Right cardiac atrium (tissue), 5 donors: ENCODE results near the gene CYP20A1. TPM values are rescaled to one million over a fixed set of nuclear protein-coding genes. Genes with fewer than 3 reads are reported as not detected.
A peak's percentile ranks its signal among the peaks of the same experiment; 100 is the strongest.
"Not testable (repeated sequence)": the region's sequence is repeated elsewhere in the genome, so short reads cannot be mapped to it uniquely, and the experiment has no call there.

ENCODE experiments used
- ATAC-seq, 2 donors: fragments of 200-7000 bp; cut with Tn5 transposase; one replicate each; pipeline versions ENCODE4 v1.8.0 to v1.9.1; 2020; ENCODE audit warnings: moderate library complexity in 2 of 2, mild to moderate bottlenecking in 1 of 2
- DNase-seq, 3 donors: peaks; one replicate each; pipeline ENCODE4 v3.0.0-alpha.2; 2020
- H3K27ac ChIP-seq: one replicate; pipeline ENCODE4 v1.5.1; 2013; ENCODE audit warnings: mild to moderate bottlenecking, low read length, control low read depth, moderate library complexity
- H3K27me3 ChIP-seq: one replicate; pipeline ENCODE4 v1.6.1; 2013; ENCODE audit not compliant: control insufficient read depth, insufficient read depth
- H3K4me1 ChIP-seq: one replicate; pipeline ENCODE4 v1.6.1; 2013; ENCODE audit warnings: low read length; ENCODE audit not compliant: control insufficient read depth, insufficient read depth
- H3K4me3 ChIP-seq: one replicate; pipeline ENCODE4 v1.5.1; 2013; ENCODE audit warnings: low read length, control low read depth
- H3K9me3 ChIP-seq: one replicate; pipeline ENCODE4 v1.6.1; 2013; ENCODE audit warnings: low read length; ENCODE audit not compliant: control insufficient read depth
- whole genome bisulfite sequencing: extraction: QIAGEN DNeasy Blood & Tissue Kit; methylation state at CpG from one replicate; pipeline ENCODE4 v1.1.7; 2013; 5-methylcytosine and 5-hydroxymethylcytosine counted together
- intact Hi-C, 4 donors: fragments of 100-400 bp; cut with DNase I; formaldehyde crosslinking; loops; one replicate each; pipeline versions ENCODE4 v1.11.0 to v1.14.0; 2022 to 2023
- polyA plus RNA-seq: library from polyadenylated mRNA; stranded (reverse); fragments of 200-250 nt; gene quantifications from one replicate; pipeline ENCODE4 v1.2.3, GENCODE V29; 2013
- total RNA-seq, 4 donors: library from RNA; stranded (reverse); fragmentation: NEBNext Ultra II Directional; extraction: Animal tissue kit (Norgen Biotek cat#: 25700); gene quantifications; one replicate each; pipeline ENCODE4 v1.2.1, GENCODE V29; 2021
- donor health status: healthy with polysubstance abuse.
- donor health status: DM: no; HTN: yes; CAD: no.
- donor health status: DM: no; HTN: no; CAD: no.
- donor health status: DM: no; HTN: yes; CAD: no; lungs with severe emphysema.
- donor health status: DM: yes; HTN: yes; CAD: no.

CYP20A1 gene
- total and polyA plus RNA-seq, 5 donors, result 9.8 to 18.6 (median 14.0) TPM

- ATAC-seq, H3K27me3 ChIP-seq, H3K4me1 ChIP-seq, H3K27ac ChIP-seq, DNase-seq, H3K9me3 ChIP-seq, H3K4me3 ChIP-seq: not testable (repeated sequence)
- intact Hi-C loops, result loop anchor here in 1 of 4 donors (10.0 kb wide), 1 partner anchor 225 kb away; no protein-coding TSS in a partner anchor
- WGBS, result 76% methylated on average over 2 of the region's 2 CpGs
Measured at GRCh38 chr2:203229674-203230073, 9.1 kb upstream of the CYP20A1 start.

- Histone ChIP-seq H3K4me1 (no peaks in the 10 kb centered on the region), H3K9me3 (no peaks in the 10 kb centered on the region), H3K4me3 (peak overlapping the region; percentile 62), H3K27ac (no peak overlapping the region), H3K27me3 (no peaks in the 10 kb centered on the region)
- DNase-seq (no peak), ATAC-seq (no peak)
- WGBS, result 92% methylated on average over 16 of the region's 16 CpGs
- intact Hi-C loops, result no loop called here
Measured at GRCh38 chr2:203237346-203238238, 1.2 kb upstream of the CYP20A1 start.

GRCh38 chr2:203238292-203238703 is 520 bp upstream of the CYP20A1 start:
- H3K27ac ChIP-seq, result peak overlapping the region; percentile 83
- intact Hi-C loops, result no loop called here
- H3K9me3 ChIP-seq, result no peaks in the 10 kb centered on the region
- peak overlapping the region; percentile 62 for H3K4me3 ChIP-seq
- ATAC-seq (no peak), DNase-seq (peak in 1 of 3 donors; percentile 54)
- H3K27me3 ChIP-seq, result no peaks in the 10 kb centered on the region
- 23% methylated on average over 22 of the region's 22 CpGs for WGBS
- H3K4me1 ChIP-seq, result no peaks in the 10 kb centered on the region

- Histone ChIP-seq H3K4me3 (peak overlapping the region; percentile 62), H3K27ac (no peak overlapping the region)
- WGBS, result 68% methylated on average over 5 of the region's 5 CpGs
Measured at GRCh38 chr2:203240491-203240890, 1.7 kb downstream of the CYP20A1 start.

GRCh38 chr2:203242518-203242917 is 3.7 kb downstream of the CYP20A1 start:
- ATAC-seq (no peak), DNase-seq (no peak)
- Histone ChIP-seq H3K27ac (no peak overlapping the region), H3K27me3 (no peaks in the 10 kb centered on the region), H3K4me1 (no peaks in the 10 kb centered on the region), H3K9me3 (no peaks in the 10 kb centered on the region), H3K4me3 (no peak overlapping the region)
- intact Hi-C loops, result no loop called here
- WGBS, result 98% methylated on average over 6 of the region's 6 CpGs

More at GRCh38 chr2:203240491-203240890, 1.7 kb downstream of the CYP20A1 start:
- no peaks in the 10 kb centered on the region for H3K9me3 ChIP-seq
- H3K27me3 ChIP-seq, result no peaks in the 10 kb centered on the region
- ATAC-seq (no peak), DNase-seq (no peak)
- H3K4me1 ChIP-seq, result no peaks in the 10 kb centered on the region
- intact Hi-C loops, result no loop called here

- 98% methylated on average over 3 of the region's 3 CpGs for WGBS
- H3K4me3 ChIP-seq, result no peak overlapping the region
- no peak overlapping the region for H3K27ac ChIP-seq
- no peak for ATAC-seq
- intact Hi-C loops, result no loop called here
- no peak for DNase-seq
- H3K27me3 ChIP-seq, result no peaks in the 10 kb centered on the region
- no peaks in the 10 kb centered on the region for H3K9me3 ChIP-seq
- H3K4me1 ChIP-seq, result no peaks in the 10 kb centered on the region
Measured at GRCh38 chr2:203246646-203247045, 7.8 kb downstream of the CYP20A1 start.

GRCh38 chr2:203252818-203253217 is 14.0 kb downstream of the CYP20A1 start:
- ATAC-seq (no peak), DNase-seq (no peak)
- Histone ChIP-seq H3K4me3 (no peak overlapping the region), H3K27ac (no peak overlapping the region), H3K9me3 (no peaks in the 10 kb centered on the region), H3K27me3 (no peaks in the 10 kb centered on the region), H3K4me1 (no peaks in the 10 kb centered on the region)
- 94% methylated on average over 13 of the region's 13 CpGs for WGBS
- intact Hi-C loops, result no loop called here

GRCh38 chr2:203253422-203254095 is 14.7 kb downstream of the CYP20A1 start:
- ATAC-seq, H3K9me3 ChIP-seq, H3K27me3 ChIP-seq, H3K27ac ChIP-seq, H3K4me3 ChIP-seq, H3K4me1 ChIP-seq, intact Hi-C loops, DNase-seq: not testable (repeated sequence)
- WGBS, result 82% methylated on average over 10 of the region's 10 CpGs

GRCh38 chr2:203261326-203262159 is 22.7 kb downstream of the CYP20A1 start:
- intact Hi-C loops, result no loop called here
- peak in 1 of 2 donors; percentile 14 for ATAC-seq
- 98% methylated on average over 3 of the region's 3 CpGs for WGBS

GRCh38 chr2:203279288-203279687 is 40.5 kb downstream of the CYP20A1 start:
- Histone ChIP-seq H3K4me1 (no peaks in the 10 kb centered on the region), H3K27ac (no peak overlapping the region), H3K27me3 (no peaks in the 10 kb centered on the region), H3K9me3 (no peaks in the 10 kb centered on the region), H3K4me3 (no peak overlapping the region)
- no peak for ATAC-seq
- DNase-seq, result no peak
- intact Hi-C loops, result no loop called here

More at GRCh38 chr2:203261326-203262159, 22.7 kb downstream of the CYP20A1 start:
- no peaks in the 10 kb centered on the region for H3K27me3 ChIP-seq
- no peak for DNase-seq
- H3K27ac ChIP-seq, result no peak overlapping the region
- H3K9me3 ChIP-seq, result no peaks in the 10 kb centered on the region
- H3K4me3 ChIP-seq, result no peak overlapping the region
- H3K4me1 ChIP-seq, result no peaks in the 10 kb centered on the region
